Heart left ventricle (tissue), 16 donors: ENCODE results near the gene COX6A1. TPM values are rescaled to one million over a fixed set of nuclear protein-coding genes. Genes with fewer than 3 reads are reported as not detected.

Experiments used
- ATAC-seq, 4 donors: fragments of 200-7000 bp; cut with Tn5 transposase; one replicate each; pipeline ENCODE4 v1.9.1; 2020 to 2022; ENCODE audit warnings: moderate library complexity in 4 of 4, mild to moderate bottlenecking in 3 of 4, moderate number of reproducible peaks in 1 of 4
- DNase-seq, 5 donors: peaks; one replicate each; pipeline ENCODE4 v3.0.0-alpha.2; 2020
- H3K27ac ChIP-seq, 12 donors: fragments of 200-600 bp; sonication (generic) in 4 of 12; one replicate each; pipeline versions ENCODE4 v1.5.0 to v1.8.0; 2016 to 2022; ENCODE audit warnings: mild to moderate bottlenecking in 2 of 12
- H3K27me3 ChIP-seq, 9 donors: fragments of 200-600 bp; sonication (generic) in 2 of 9; one replicate each; pipeline versions ENCODE4 v1.5.1 to v1.8.0; 2016 to 2022; ENCODE audit warnings: mild to moderate bottlenecking in 3 of 9
- H3K36me3 ChIP-seq, 9 donors: fragments of 200-600 bp; sonication (generic) in 2 of 9; one replicate each; pipeline versions ENCODE4 v1.5.0 to v1.8.0; 2018 to 2022; ENCODE audit warnings: mild to moderate bottlenecking in 2 of 9
- H3K4me1 ChIP-seq, 12 donors: fragments of 200-600 bp; sonication (generic) in 4 of 12; one replicate each; pipeline versions ENCODE4 v1.5.0 to v1.8.0; 2016 to 2022; ENCODE audit warnings: mild to moderate bottlenecking in 3 of 12
- H3K4me3 ChIP-seq, 12 donors: fragments of 200-600 bp; sonication (generic) in 4 of 12; one replicate each; pipeline versions ENCODE4 v1.5.0 to v1.8.0; 2017 to 2022; ENCODE audit warnings: mild to moderate bottlenecking in 9 of 12, moderate library complexity in 4 of 12
- H3K9me3 ChIP-seq, 12 donors: fragments of 200-600 bp; sonication (generic) in 4 of 12; one replicate each; pipeline versions ENCODE4 v1.5.0 to v1.8.0; 2016 to 2022; ENCODE audit warnings: mild to moderate bottlenecking in 1 of 12
- POLR2A ChIP-seq, 2 donors: fragments of 450-650 bp; IDR thresholded peaks; one replicate each; pipeline ENCODE4 v1.6.1; 2017; ENCODE audit warnings: antibody characterized with exemption in 2 of 2, mild to moderate bottlenecking in 2 of 2, moderate library complexity in 2 of 2
- WGBS, 4 donors: extraction: QIAGEN DNeasy Blood & Tissue Kit in 2 of 4; methylation state at CpG; one replicate each; pipeline versions ENCODE4 v1.1.5 to v1.1.7; 2013 to 2018; 5-methylcytosine and 5-hydroxymethylcytosine counted together
- intact Hi-C, 10 donors: fragments of 100-400 bp; cut with DNase I; formaldehyde crosslinking; loops; one replicate each; pipeline versions ENCODE4 v1.11.1 to v1.14.2; 2022
- polyA plus RNA-seq, 2 donors: library from polyadenylated mRNA; stranded (reverse); fragments of 200-250 nt; gene quantifications; one replicate each; pipeline ENCODE4 v1.2.3, GENCODE V29; 2013
- total RNA-seq, 9 donors: library from RNA; depleted of rRNA in 2 of 9; stranded (reverse); fragments of >200 nt in 2 of 9; fragmentation: NEBNext Ultra II Directional in 3 of 9; extraction: Animal tissue kit (Norgen Biotek cat#: 25700) in 3 of 9; gene quantifications; one replicate each; pipeline versions ENCODE4 v1.1.0 to v1.2.4, GENCODE V29; 2016 to 2023
- TF ChIP-seq, protein P1 (sequence below), 12 donors: fragments of 200-600 bp; sonication (generic) in 4 of 12; IDR thresholded peaks; one replicate each; pipeline versions ENCODE4 v1.5.0 to v1.8.0; 2018 to 2022; ENCODE audit warnings: antibody characterized with exemption in 12 of 12, mild to moderate bottlenecking in 5 of 12
- donor health status: ischemic (EF 13 %, LVEDD 7.1; RV severe dilation, severe dysfunction).
- donor health status: healthy with polysubstance abuse.
- donor health status: DM: no; HTN: yes; CAD: no.
- donor health status: DM: no; HTN: no; CAD: no.
- donor health status: ischemic (EF 25% LVEDD 6.9; RV normal size, moderate dysfunction).
- donor health status: ischemic (EF 25% LVEDD 5.7; RV mildly dilated, moderate dysfunction).
- donor health status: healthy.
- donor health status: DM: yes; HTN: yes; CAD: no.
- donor health status: ischemic (EF 35%, LVEDD 5.7; RV mildly dilated, moderate dysfunction).
- donor health status: nonischemic (EF 11% LVEDD 7.7; RV severe dilation, severe dysfunction).
- donor health status: DM: yes; HTN: yes; CAD: no.
- donor health status: PGD.
- donor health status: ischemic (EF 29% LVEDD 5.4; RV normal size, mild dysfunction).
- donor health status: nonischemic (EF 23%, LVEDD 6.1; RV moderate dilation, normal function).

The COX6A1 gene
- total and polyA plus RNA-seq, 11 donors, result 117 to 708 (median 186) TPM

DNA sequence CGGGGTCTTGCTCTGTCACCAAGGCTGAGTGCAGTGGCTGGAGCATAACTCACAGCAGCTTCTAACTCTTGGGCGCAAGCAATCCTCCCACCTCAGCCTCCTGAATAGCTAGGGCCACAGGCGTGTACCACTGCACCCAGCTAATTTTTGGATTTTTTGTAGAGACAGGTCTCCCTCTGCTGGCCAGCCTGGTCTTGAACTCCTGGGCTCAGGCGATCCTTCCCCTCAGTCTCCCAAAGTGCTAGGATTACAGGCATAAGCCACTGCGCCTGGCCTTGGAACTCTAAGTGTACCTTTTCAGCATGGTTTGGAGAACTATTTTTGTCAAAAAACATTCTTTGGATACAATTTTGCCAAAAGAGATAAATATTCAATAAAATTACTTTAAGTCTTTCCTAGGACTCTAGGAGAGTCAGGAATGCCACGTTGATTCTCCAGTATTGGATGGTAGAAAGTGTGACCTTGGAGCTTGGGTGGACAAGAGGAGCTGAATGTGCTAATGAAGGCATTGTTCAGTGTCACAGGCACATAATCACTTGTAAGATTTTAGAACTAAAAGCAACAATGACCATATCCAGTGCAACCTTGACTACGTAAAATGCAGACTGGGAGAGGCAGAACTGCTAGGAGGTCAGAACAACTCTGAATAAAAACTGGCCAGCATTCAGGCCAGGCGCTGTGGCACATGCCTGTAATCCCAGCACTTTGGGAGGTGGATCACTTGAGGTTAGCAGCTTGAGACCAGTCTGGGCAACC is 28.8 kb downstream of the COX6A1 start:
- intact Hi-C loops, result loop anchor here in 1 of 10 donors (10.0 kb wide), 1 partner anchor 98 kb away; no protein-coding TSS in a partner anchor
- peaks cover 0 to 60% (median 54%) of the 10 kb centered on the region in 9 donors for H3K36me3 ChIP-seq
- peak overlapping the region in 1 of 12 donors; percentile 34 for H3K27ac ChIP-seq
- no peaks in the 10 kb centered on the region for H3K9me3 ChIP-seq
- DNase-seq (peak in 3 of 5 donors; percentile 28 to 45 (median 30)), ATAC-seq (no peak)
- no peak overlapping the region for H3K4me3 ChIP-seq
- WGBS, 4 donors, result 60 to 62% (median 61%) methylated on average over 8 of the region's 8 CpGs
- peaks cover 0 to 45% (median 31%) of the 10 kb centered on the region in 12 donors for H3K4me1 ChIP-seq
- TF ChIP-seq POLR2A (IDR thresholded peaks at IDR 0.05), result no peak
- TF ChIP-seq, protein P1, sequence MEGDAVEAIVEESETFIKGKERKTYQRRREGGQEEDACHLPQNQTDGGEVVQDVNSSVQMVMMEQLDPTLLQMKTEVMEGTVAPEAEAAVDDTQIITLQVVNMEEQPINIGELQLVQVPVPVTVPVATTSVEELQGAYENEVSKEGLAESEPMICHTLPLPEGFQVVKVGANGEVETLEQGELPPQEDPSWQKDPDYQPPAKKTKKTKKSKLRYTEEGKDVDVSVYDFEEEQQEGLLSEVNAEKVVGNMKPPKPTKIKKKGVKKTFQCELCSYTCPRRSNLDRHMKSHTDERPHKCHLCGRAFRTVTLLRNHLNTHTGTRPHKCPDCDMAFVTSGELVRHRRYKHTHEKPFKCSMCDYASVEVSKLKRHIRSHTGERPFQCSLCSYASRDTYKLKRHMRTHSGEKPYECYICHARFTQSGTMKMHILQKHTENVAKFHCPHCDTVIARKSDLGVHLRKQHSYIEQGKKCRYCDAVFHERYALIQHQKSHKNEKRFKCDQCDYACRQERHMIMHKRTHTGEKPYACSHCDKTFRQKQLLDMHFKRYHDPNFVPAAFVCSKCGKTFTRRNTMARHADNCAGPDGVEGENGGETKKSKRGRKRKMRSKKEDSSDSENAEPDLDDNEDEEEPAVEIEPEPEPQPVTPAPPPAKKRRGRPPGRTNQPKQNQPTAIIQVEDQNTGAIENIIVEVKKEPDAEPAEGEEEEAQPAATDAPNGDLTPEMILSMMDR (IDR thresholded peaks at IDR 0.05), result peak in 11 of 12 donors; percentile 24 to 57 (median 41)
- H3K27me3 ChIP-seq, result no peaks in the 10 kb centered on the region

DNA sequence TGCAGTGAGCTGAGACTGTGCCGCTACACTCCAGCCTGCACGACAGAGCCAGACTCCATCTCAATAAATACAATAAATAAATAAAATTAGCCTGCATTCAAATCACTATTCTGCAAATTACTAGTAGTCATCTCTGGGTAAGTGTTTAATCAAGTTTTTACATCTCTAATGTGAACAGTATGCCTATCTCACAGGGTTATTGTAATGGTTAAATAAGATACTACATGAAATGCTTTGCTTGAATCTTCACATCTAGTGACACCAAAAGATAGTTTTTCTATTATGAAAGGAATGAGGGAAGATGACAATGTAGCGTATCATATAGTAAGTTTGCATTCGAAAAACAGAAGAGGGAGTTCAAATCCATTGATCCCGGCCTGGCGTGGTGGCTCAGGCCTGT is 29.5 kb downstream of the COX6A1 start:
- DNase-seq (no peak), ATAC-seq (no peak)
- 91 to 95% (median 94%) methylated on average over 6 of the region's 6 CpGs for WGBS, 4 donors
- TF ChIP-seq, protein P1 (IDR thresholded peaks at IDR 0.05), result no peak
- TF ChIP-seq POLR2A (IDR thresholded peaks at IDR 0.05), result no peak
- intact Hi-C loops, result loop anchor here in 1 of 10 donors (10.0 kb wide), 1 partner anchor 97 kb away; no protein-coding TSS in a partner anchor
- H3K27me3 ChIP-seq, result no peaks in the 10 kb centered on the region
- no peaks in the 10 kb centered on the region for H3K9me3 ChIP-seq
- peaks cover 0 to 45% (median 31%) of the 10 kb centered on the region in 12 donors for H3K4me1 ChIP-seq
- H3K4me3 ChIP-seq, result no peak overlapping the region
- peak overlapping the region in 1 of 12 donors; percentile 1 for H3K27ac ChIP-seq
- H3K36me3 ChIP-seq, result peaks cover 0 to 53% (median 47%) of the 10 kb centered on the region in 9 donors

DNA sequence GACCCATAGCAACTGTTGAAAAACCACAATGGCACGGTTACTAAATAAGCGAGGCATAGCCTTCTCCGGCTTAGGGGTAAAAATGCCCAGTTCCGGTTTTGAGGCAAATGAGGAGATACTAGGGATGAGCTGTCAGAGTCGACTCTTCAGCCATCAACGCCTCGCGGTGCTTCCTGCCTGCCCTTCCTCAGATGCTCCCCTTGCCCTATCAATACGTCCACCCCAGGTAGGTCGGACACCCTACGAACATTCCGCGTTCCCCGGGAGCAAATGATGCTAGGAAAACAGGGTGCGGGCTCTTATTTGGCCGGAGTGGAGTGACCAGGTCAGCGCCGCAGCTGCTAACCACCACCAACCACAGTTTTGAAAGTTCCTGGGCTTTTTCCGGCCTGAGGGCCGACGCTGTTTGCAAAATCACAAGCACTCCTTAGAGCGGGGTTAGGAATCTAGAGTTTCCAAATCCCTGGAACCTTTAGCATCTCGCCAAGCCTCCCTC is 30.5 kb downstream of the COX6A1 start:
- Histone ChIP-seq H3K4me3 (peak overlapping the region; percentile 63 to 99 (median 92)), H3K27me3 (no peaks in the 10 kb centered on the region), H3K27ac (peak overlapping the region; percentile 76 to 96 (median 92)), H3K4me1 (peaks cover 0 to 45% (median 31%) of the 10 kb centered on the region in 12 donors), H3K9me3 (no peaks in the 10 kb centered on the region), H3K36me3 (peaks cover 0 to 43% (median 38%) of the 10 kb centered on the region in 9 donors)
- DNase-seq (peak in 3 of 5 donors; percentile 15 to 39 (median 30)), ATAC-seq (peak in 2 of 4 donors; percentile 8 to 21)
- intact Hi-C loops, result loop anchor here in 2 of 10 donors (2.0 to 10.0 kb wide), 2 partner anchors 28 to 96 kb away; partner anchors contain the start of gene DYNLL1 (in 1 of the 2)
- TF ChIP-seq POLR2A (IDR thresholded peaks at IDR 0.05), result no peak
- TF ChIP-seq, protein P1 (IDR thresholded peaks at IDR 0.05), result no peak
- WGBS, 4 donors, result 4 to 5% (median 4%) methylated on average over 22 to 23 of the region's 23 CpGs
